Stomach (tissue), 9 donors: Measurements from ENCODE around the gene NACA2. TPM values are rescaled to one million over a fixed set of nuclear protein-coding genes. Genes with fewer than 3 reads are reported as not detected.

Source experiments
- DNase-seq, 2 donors: peaks; one replicate each; pipeline versions ENCODE4 v3.0.0 to v3.0.0-alpha.2; 2013 to 2019
- H3K27ac ChIP-seq, 5 donors: fragments of 200-600 bp in 4 of 5; sonication (generic) in 4 of 5; one replicate each; pipeline ENCODE4 v1.5.1; 2013 to 2019; ENCODE audit warnings: mild to moderate bottlenecking in 1 of 5, moderate library complexity in 1 of 5
- H3K27me3 ChIP-seq, 3 donors: fragments of 200-600 bp; sonication (generic); one replicate each; pipeline ENCODE4 v1.5.1; 2017 to 2019; ENCODE audit warnings: mixed run types in 1 of 3
- H3K36me3 ChIP-seq, 4 donors: fragments of 200-600 bp; sonication (generic); 1 replicate in 3 of 4; 2 replicates in 1 of 4; pipeline ENCODE4 v1.5.1; 2016 to 2019
- H3K4me1 ChIP-seq, 4 donors: fragments of 200-600 bp; sonication (generic); one replicate each; pipeline ENCODE4 v1.5.1; 2016 to 2019
- H3K4me3 ChIP-seq, 4 donors: fragments of 200-600 bp; sonication (generic) in 3 of 4; one replicate each; pipeline ENCODE4 v1.5.1; 2016 to 2019; ENCODE audit warnings: mild to moderate bottlenecking in 1 of 4
- H3K9me3 ChIP-seq, 4 donors: fragments of 200-600 bp; sonication (generic); one replicate each; pipeline ENCODE4 v1.5.1; 2016 to 2019
- EP300 ChIP-seq: sonication (generic); formaldehyde crosslinking; IDR thresholded peaks from one replicate; pipeline ENCODE4 v1.6.1; 2017; ENCODE audit warnings: antibody characterized with exemption
- POLR2A ChIP-seq, 4 donors: fragments of 450-650 bp; IDR thresholded peaks; one replicate each; pipeline ENCODE4 v1.6.1; 2016; ENCODE audit warnings: antibody characterized with exemption in 4 of 4, control low read depth in 2 of 4, mild to moderate bottlenecking in 1 of 4, moderate library complexity in 1 of 4
- POLR2AphosphoS5 ChIP-seq, 3 donors: sonication (generic); formaldehyde crosslinking; IDR thresholded peaks; one replicate each; pipeline ENCODE4 v1.6.1; 2016; ENCODE audit warnings: antibody characterized with exemption in 3 of 3
- WGBS, 5 donors: extraction: QIAGEN DNeasy Blood & Tissue Kit in 3 of 5; methylation state at CpG; one replicate each; pipeline versions ENCODE4 v1.1.5 to v1.1.7; 2013 to 2018; 5-methylcytosine and 5-hydroxymethylcytosine counted together
- intact Hi-C: fragments of 100-400 bp; cut with DNase I; formaldehyde crosslinking; loops from one replicate; pipeline ENCODE4 v1.15.1; 2023; ENCODE audit warnings: low total_unique reads
- polyA plus RNA-seq, 3 donors: library from polyadenylated mRNA; stranded (reverse); fragments of 200-250 nt; gene quantifications; one replicate each; pipeline ENCODE4 v1.2.3, GENCODE V29; 2013
- total RNA-seq, 5 donors: library from RNA; depleted of rRNA; stranded (reverse); fragments of >200 nt; gene quantifications; one replicate each; pipeline versions ENCODE4 v1.1.0 to v1.2.3, GENCODE V29; 2014 to 2016
- TF ChIP-seq, protein P1 (sequence below), 7 experiments: fragments of 450-650 bp in 4 of 7; fragments of 200-600 bp in 3 of 7; sonication (generic) in 3 of 7; IDR thresholded peaks; one replicate each; pipeline ENCODE4 v1.5.1; 2016 to 2019; ENCODE audit warnings: antibody characterized with exemption in 7 of 7, control low read depth in 2 of 7, mild to moderate bottlenecking in 1 of 7
- donor health status: healthy with polysubstance abuse.
- donor health status: Bipolar disorder and iron deficiency.
- donor health status: healthy.

Gene NACA2
- total and polyA plus RNA-seq, 8 donors = 0.28 TPM; not detected in 7

DNA sequence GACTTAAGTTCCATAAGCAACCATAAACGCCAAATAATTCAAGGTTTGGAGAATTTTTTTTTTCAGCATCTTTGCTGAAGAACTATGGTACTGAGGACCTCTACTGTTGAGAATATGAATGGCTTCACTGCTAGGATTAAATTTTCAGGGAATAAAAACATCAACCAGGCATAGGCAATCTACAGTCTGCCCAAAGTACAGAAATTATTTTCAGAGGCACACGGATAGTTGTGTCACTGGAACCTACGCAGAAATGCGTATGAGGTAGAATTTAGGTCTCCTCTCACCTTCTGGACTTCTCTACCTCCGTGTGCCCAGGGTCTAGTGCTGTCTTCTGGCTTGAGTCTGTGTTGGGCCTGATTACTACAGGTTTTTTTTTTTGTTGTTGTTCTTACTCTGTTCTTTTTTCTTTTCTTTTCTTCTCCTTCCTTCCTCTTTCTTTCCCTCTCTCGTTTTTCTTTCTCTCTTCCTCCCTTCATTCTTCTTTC, 39.7 kb downstream of the NACA2 start:
- intact Hi-C loops = loop anchor here (10.0 kb wide), 1 partner anchor 126 kb away; no protein-coding TSS in a partner anchor
- H3K27ac ChIP-seq = no peak overlapping the region
- no peaks in the 10 kb centered on the region for H3K4me1 ChIP-seq
- TF ChIP-seq POLR2AphosphoS5 (IDR thresholded peaks at IDR 0.05) (no peak), EP300 (no peak), POLR2A (IDR thresholded peaks at IDR 0.05) (no peak)
- TF ChIP-seq, protein P1, sequence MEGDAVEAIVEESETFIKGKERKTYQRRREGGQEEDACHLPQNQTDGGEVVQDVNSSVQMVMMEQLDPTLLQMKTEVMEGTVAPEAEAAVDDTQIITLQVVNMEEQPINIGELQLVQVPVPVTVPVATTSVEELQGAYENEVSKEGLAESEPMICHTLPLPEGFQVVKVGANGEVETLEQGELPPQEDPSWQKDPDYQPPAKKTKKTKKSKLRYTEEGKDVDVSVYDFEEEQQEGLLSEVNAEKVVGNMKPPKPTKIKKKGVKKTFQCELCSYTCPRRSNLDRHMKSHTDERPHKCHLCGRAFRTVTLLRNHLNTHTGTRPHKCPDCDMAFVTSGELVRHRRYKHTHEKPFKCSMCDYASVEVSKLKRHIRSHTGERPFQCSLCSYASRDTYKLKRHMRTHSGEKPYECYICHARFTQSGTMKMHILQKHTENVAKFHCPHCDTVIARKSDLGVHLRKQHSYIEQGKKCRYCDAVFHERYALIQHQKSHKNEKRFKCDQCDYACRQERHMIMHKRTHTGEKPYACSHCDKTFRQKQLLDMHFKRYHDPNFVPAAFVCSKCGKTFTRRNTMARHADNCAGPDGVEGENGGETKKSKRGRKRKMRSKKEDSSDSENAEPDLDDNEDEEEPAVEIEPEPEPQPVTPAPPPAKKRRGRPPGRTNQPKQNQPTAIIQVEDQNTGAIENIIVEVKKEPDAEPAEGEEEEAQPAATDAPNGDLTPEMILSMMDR (IDR thresholded peaks at IDR 0.05) = peak in 5 of 7 experiments; percentile 47 to 63 (median 52)
- peak in 1 of 2 donors; percentile 71 for DNase-seq
- WGBS, 5 donors = 11 to 21% (median 13%) methylated on average over 6 of the region's 6 CpGs
- peaks cover 0 to 50% (median 0%) of the 10 kb centered on the region in 3 donors for H3K27me3 ChIP-seq
- no peaks in the 10 kb centered on the region for H3K9me3 ChIP-seq
- no peak overlapping the region for H3K4me3 ChIP-seq
- no peaks in the 10 kb centered on the region for H3K36me3 ChIP-seq

DNA sequence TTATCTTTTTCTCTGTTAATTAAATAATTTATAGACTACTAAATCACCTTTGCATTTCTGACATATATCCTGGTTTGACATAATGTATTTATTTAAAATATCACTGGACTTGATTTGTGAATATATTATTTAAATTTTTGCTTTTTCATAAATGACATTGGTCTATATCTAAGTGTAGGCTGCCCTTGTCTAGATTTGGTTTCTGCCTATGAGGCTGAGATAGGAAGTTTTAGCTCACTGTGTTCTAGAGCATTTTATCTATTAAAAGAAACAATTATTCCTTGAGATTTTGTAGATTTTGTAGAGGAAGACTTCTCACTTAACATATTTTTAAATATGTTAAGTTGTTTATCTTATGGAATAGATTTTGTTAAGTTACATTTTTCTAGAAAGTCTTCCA, 43.9 kb downstream of the NACA2 start:
- H3K4me1 ChIP-seq = no peaks in the 10 kb centered on the region
- peaks cover 0 to under 1% (median 0%) of the 10 kb centered on the region in 4 donors for H3K9me3 ChIP-seq
- no peak overlapping the region for H3K27ac ChIP-seq
- no peak overlapping the region for H3K4me3 ChIP-seq
- H3K27me3 ChIP-seq = peaks cover 0 to 28% (median 0%) of the 10 kb centered on the region in 3 donors
- intact Hi-C loops = no loop called here
- DNase-seq = no peak
- TF ChIP-seq POLR2A (IDR thresholded peaks at IDR 0.05) (no peak), POLR2AphosphoS5 (IDR thresholded peaks at IDR 0.05) (no peak), EP300 (no peak)
- TF ChIP-seq, protein P1 (IDR thresholded peaks at IDR 0.05) = no peak
- no peaks in the 10 kb centered on the region for H3K36me3 ChIP-seq

DNA sequence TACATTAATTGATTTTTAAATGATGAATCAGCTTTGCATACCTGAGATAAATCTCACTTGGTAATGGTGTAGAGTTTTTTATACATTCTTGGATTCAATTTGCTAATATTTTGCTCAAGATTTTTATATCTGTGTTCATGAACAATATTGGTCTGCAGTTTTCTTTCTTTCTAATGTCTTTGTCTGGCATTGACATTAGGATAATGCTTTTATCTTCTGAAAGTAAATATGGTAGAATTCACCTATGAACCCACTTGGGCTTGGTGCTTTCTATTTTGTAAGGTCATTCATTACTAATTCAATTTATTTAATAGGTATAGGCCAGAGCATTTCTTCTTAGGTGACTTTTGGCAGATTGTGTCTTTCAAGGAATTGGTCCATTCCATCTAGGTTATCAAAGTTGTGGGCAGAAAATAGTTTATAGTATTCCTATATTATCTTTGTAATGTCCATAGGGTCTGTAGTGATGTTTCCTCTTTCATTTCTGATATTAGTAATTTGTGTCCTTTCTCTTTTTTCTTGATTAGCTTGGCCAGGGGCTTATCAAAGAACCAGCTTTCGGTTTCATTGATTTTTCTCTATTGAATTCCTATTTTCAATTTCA, 45.6 kb downstream of the NACA2 start:
- H3K9me3 ChIP-seq = peaks cover 0 to 16% (median 15%) of the 10 kb centered on the region in 4 donors
- no peaks in the 10 kb centered on the region for H3K4me1 ChIP-seq
- TF ChIP-seq, protein P1 (IDR thresholded peaks at IDR 0.05) = no peak
- TF ChIP-seq POLR2A (IDR thresholded peaks at IDR 0.05) (no peak), POLR2AphosphoS5 (IDR thresholded peaks at IDR 0.05) (no peak), EP300 (no peak)
- peaks cover 0 to 18% (median 0%) of the 10 kb centered on the region in 3 donors for H3K27me3 ChIP-seq
- no peaks in the 10 kb centered on the region for H3K36me3 ChIP-seq
- intact Hi-C loops = no loop called here
- H3K4me3 ChIP-seq = no peak overlapping the region
- no peak overlapping the region for H3K27ac ChIP-seq
- no peak for DNase-seq
- WGBS, 5 donors = 78 to 98% (median 93%) methylated on average over 1 of the region's 1 CpG

DNA sequence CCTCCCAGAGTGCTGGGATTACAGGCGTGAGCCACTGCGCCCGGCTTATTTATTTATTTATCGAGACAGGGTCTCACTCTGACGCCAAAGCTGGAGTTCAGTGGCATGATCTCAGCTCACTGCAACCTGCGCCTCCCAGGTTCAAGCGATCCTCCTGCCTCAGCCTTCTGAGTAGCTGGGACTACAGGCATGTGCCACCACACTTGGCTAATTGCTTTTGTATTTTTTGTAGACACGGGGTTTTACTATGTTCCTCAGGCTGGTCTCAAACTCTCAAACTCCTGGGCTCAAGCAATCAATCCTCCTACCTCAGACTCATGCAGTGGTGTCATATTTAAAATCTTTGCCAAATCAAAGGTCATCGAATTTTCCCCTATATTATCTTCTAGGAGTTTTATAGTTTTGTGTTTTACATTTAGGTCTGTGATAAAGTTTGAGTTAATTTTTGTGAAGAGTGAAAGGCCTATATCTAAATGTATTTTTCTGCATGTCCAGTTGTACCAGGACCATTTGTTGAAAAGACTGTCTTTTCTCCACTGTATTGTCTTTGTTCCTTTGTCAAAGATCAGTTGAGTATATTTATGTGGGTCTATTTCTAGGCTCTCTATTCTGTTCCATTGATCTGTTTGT, 47.1 kb downstream of the NACA2 start:
- Histone ChIP-seq H3K27me3 (peaks cover 0 to 2% (median 0%) of the 10 kb centered on the region in 3 donors), H3K4me3 (no peak overlapping the region), H3K27ac (no peak overlapping the region), H3K36me3 (no peaks in the 10 kb centered on the region), H3K4me1 (no peaks in the 10 kb centered on the region), H3K9me3 (peaks cover 0 to 18% (median 15%) of the 10 kb centered on the region in 4 donors)
- DNase-seq = no peak
- intact Hi-C loops = no loop called here
- TF ChIP-seq EP300 (no peak), POLR2AphosphoS5 (IDR thresholded peaks at IDR 0.05) (no peak)
- TF ChIP-seq, protein P1 (IDR thresholded peaks at IDR 0.05) = no peak
- 75 to 79% (median 77%) methylated on average over 9 of the region's 9 CpGs for WGBS, 5 donors
